Caco-2 (cell line): ENCODE results near the gene TSPAN17. TPM values are rescaled to one million over a fixed set of nuclear protein-coding genes. Genes with fewer than 3 reads are reported as not detected.

Source experiments
- BruUV-seq: library from RNA; stranded (reverse); fragments of 400-500 nt; replicated peaks from 2 replicates; lab custom pipeline; 2021; lab: Mats Ljungman, UMichigan
- CTCF ChIA-PET: fragments of 300-600 bp; sonication (Branson Sonifier 250); formaldehyde crosslinking; loops from one replicate; lab custom pipeline; 2022; ENCODE audit warnings: antibody characterized with exemption; lab: Charles Lee
- POLR2A ChIA-PET: fragments of 300-600 bp; sonication (Branson Sonifier 250); formaldehyde crosslinking; loops from one replicate; lab custom pipeline; 2022; ENCODE audit warnings: antibody characterized with exemption; lab: Charles Lee
- DNase-seq, 2 experiments: peaks; one replicate each; pipeline versions ENCODE4 v3.0.0 to v3.0.0-alpha.2; 2020 to 2022
- H3K27me3 ChIP-seq: replicated peaks from 2 replicates; pipeline ENCODE4 v1.6.0; 2011; ENCODE audit warnings: low read length; ENCODE audit not compliant: control insufficient read depth, insufficient read depth
- H3K36me3 ChIP-seq: 2 replicates; pipeline ENCODE4 v1.5.1; 2011; ENCODE audit warnings: low read length; ENCODE audit not compliant: control insufficient read depth, insufficient read depth
- H3K4me1 ChIP-seq: fragments of 250-450 bp; sonication (Bioruptor Pico); 2 replicates; pipeline ENCODE4 v1.5.1; 2020; ENCODE audit warnings: mild to moderate bottlenecking
- H3K4me3 ChIP-seq: 2 replicates; pipeline ENCODE4 v1.5.1; 2011; ENCODE audit warnings: low read depth, mild to moderate bottlenecking, control low read depth, low read length
- H3K9me3 ChIP-seq: fragments of 250-450 bp; sonication (Bioruptor Pico); 2 replicates; pipeline ENCODE4 v1.5.1; 2020; ENCODE audit warnings: mild to moderate bottlenecking, moderate library complexity
- H3K27ac Mint-ChIP-seq: one replicate; pipeline ENCODE4 v1.8.0; 2022; ENCODE audit warnings: mixed read lengths; ENCODE audit not compliant: unreplicated experiment
- H3K27me3 Mint-ChIP-seq: one replicate; pipeline ENCODE4 v1.8.0; 2022; ENCODE audit warnings: mixed read lengths; ENCODE audit not compliant: insufficient read depth, unreplicated experiment
- H3K36me3 Mint-ChIP-seq: one replicate; pipeline ENCODE4 v1.8.0; 2022; ENCODE audit warnings: mild to moderate bottlenecking, mixed read lengths; ENCODE audit not compliant: insufficient read depth, unreplicated experiment
- H3K4me1 Mint-ChIP-seq: one replicate; pipeline ENCODE4 v1.8.0; 2022; ENCODE audit warnings: low read depth, mixed read lengths; ENCODE audit not compliant: unreplicated experiment
- H3K4me3 Mint-ChIP-seq: one replicate; pipeline ENCODE4 v1.8.0; 2022; ENCODE audit warnings: mild to moderate bottlenecking, moderate library complexity, mixed read lengths; ENCODE audit not compliant: unreplicated experiment
- H3K9me3 Mint-ChIP-seq: one replicate; pipeline ENCODE4 v1.8.0; 2022; ENCODE audit warnings: mixed read lengths; ENCODE audit not compliant: unreplicated experiment
- intact Hi-C: fragments of 100-400 bp; cut with micrococcal nuclease; formaldehyde crosslinking; loops from one replicate; pipeline ENCODE4 v1.10.0; 2022; ENCODE audit not compliant: unreplicated experiment
- total RNA-seq: library from RNA; stranded (reverse); gene quantifications from 2 replicates; pipeline ENCODE4 v1.2.3, GENCODE V29; 2022
- TF ChIP-seq, protein P1 (sequence below), 2 experiments: fragments of 200-600 bp in 1 of 2; IDR thresholded peaks; 1 replicate in 1 of 2; 2 replicates in 1 of 2; pipeline versions ENCODE4 v1.5.1 to v1.8.0; 2011 to 2022; ENCODE audit warnings: antibody characterized with exemption in 1 of 2, control low read depth in 1 of 2, inconsistent platforms in 1 of 2, low read depth in 1 of 2, low read length in 1 of 2, mild to moderate bottlenecking in 1 of 2, moderate library complexity in 1 of 2; ENCODE audit not compliant: insufficient read depth in 1 of 2, severe bottlenecking in 1 of 2, unreplicated experiment in 1 of 2

The TSPAN17 gene
- total RNA-seq, 1 experiment from 2014 or later = 20.5 TPM

DNA sequence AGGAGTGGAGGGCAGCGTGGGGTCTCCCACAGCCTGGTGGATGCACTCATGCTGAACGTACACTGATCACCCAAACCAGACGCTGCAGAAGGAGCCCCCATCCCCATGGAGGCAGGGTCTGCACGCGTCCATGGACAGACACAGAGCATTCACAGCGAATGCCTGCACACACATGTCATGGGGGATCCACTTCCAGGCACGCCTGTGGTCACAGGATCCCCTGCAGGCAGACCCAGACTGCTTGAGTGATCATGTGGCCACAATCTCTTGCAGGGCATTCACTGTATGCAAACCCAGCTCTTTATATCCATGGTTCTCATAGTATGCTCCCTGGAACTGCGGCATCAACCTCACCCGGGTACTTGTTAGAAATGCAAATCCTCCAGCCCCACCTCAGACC, 22.3 kb upstream of the TSPAN17 start:
- TF ChIP-seq, protein P1, sequence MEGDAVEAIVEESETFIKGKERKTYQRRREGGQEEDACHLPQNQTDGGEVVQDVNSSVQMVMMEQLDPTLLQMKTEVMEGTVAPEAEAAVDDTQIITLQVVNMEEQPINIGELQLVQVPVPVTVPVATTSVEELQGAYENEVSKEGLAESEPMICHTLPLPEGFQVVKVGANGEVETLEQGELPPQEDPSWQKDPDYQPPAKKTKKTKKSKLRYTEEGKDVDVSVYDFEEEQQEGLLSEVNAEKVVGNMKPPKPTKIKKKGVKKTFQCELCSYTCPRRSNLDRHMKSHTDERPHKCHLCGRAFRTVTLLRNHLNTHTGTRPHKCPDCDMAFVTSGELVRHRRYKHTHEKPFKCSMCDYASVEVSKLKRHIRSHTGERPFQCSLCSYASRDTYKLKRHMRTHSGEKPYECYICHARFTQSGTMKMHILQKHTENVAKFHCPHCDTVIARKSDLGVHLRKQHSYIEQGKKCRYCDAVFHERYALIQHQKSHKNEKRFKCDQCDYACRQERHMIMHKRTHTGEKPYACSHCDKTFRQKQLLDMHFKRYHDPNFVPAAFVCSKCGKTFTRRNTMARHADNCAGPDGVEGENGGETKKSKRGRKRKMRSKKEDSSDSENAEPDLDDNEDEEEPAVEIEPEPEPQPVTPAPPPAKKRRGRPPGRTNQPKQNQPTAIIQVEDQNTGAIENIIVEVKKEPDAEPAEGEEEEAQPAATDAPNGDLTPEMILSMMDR (IDR thresholded peaks at IDR 0.05; ENCODE audit: insufficient read depth in 1 of 2, low read depth in 1 of 2, low read length in 1 of 2, severe bottlenecking in 1 of 2, unreplicated experiment in 1 of 2) = no peak
- intact Hi-C loops = no loop called here
- no peak for DNase-seq
- no peaks in the 10 kb centered on the region for H3K9me3 Mint-ChIP-seq
- BruUV-seq = no TSS peak
- H3K9me3 ChIP-seq = no peaks in the 10 kb centered on the region
- H3K27ac Mint-ChIP-seq = no peak overlapping the region
- no peak overlapping the region for H3K4me3 ChIP-seq
- ChIA-PET POLR2A (no interaction called here), CTCF (no interaction called here)
- H3K36me3 ChIP-seq = no peaks in the 10 kb centered on the region
- peaks cover 9% of the 10 kb centered on the region for H3K27me3 ChIP-seq
- H3K4me1 Mint-ChIP-seq = no peaks in the 10 kb centered on the region
- H3K36me3 Mint-ChIP-seq = no peaks in the 10 kb centered on the region
- H3K27me3 Mint-ChIP-seq = peaks cover 32% of the 10 kb centered on the region
- peaks cover 7% of the 10 kb centered on the region for H3K4me1 ChIP-seq
- H3K4me3 Mint-ChIP-seq = no peak overlapping the region

DNA sequence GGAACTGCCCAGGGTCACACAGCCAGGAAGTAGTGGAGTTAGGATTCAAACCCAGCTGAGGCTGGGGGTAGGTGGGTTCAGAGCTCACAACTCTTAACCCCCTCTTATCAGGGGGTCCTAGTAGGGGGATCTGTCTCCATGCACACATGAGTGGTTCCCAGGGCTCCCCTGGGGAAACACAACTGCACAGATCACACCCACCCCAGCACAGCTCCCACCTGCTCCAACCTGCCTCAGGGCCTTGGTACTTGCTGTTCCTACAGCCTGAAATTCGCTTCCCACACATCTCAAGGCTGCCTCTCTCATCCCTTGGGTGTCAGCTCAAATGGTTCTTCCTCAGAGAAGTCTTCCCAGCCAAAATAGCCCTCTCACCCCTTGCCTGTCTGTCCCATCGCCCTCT, 21.8 kb upstream of the TSPAN17 start:
- Histone ChIP-seq H3K4me3 (no peak overlapping the region), H3K4me1 (peaks cover 7% of the 10 kb centered on the region), H3K27me3 (peaks cover 9% of the 10 kb centered on the region), H3K9me3 (no peaks in the 10 kb centered on the region), H3K36me3 (no peaks in the 10 kb centered on the region)
- H3K27me3 Mint-ChIP-seq = peaks cover 28% of the 10 kb centered on the region
- TF ChIP-seq, protein P1 (IDR thresholded peaks at IDR 0.05; ENCODE audit: insufficient read depth in 1 of 2, low read depth in 1 of 2, low read length in 1 of 2, severe bottlenecking in 1 of 2, unreplicated experiment in 1 of 2) = no peak
- H3K9me3 Mint-ChIP-seq = no peaks in the 10 kb centered on the region
- no peak for DNase-seq
- no peaks in the 10 kb centered on the region for H3K4me1 Mint-ChIP-seq
- POLR2A ChIA-PET = no interaction called here
- intact Hi-C loops = no loop called here
- no TSS peak for BruUV-seq
- CTCF ChIA-PET = no interaction called here
- no peak overlapping the region for H3K27ac Mint-ChIP-seq
- no peak overlapping the region for H3K4me3 Mint-ChIP-seq
- no peaks in the 10 kb centered on the region for H3K36me3 Mint-ChIP-seq

DNA sequence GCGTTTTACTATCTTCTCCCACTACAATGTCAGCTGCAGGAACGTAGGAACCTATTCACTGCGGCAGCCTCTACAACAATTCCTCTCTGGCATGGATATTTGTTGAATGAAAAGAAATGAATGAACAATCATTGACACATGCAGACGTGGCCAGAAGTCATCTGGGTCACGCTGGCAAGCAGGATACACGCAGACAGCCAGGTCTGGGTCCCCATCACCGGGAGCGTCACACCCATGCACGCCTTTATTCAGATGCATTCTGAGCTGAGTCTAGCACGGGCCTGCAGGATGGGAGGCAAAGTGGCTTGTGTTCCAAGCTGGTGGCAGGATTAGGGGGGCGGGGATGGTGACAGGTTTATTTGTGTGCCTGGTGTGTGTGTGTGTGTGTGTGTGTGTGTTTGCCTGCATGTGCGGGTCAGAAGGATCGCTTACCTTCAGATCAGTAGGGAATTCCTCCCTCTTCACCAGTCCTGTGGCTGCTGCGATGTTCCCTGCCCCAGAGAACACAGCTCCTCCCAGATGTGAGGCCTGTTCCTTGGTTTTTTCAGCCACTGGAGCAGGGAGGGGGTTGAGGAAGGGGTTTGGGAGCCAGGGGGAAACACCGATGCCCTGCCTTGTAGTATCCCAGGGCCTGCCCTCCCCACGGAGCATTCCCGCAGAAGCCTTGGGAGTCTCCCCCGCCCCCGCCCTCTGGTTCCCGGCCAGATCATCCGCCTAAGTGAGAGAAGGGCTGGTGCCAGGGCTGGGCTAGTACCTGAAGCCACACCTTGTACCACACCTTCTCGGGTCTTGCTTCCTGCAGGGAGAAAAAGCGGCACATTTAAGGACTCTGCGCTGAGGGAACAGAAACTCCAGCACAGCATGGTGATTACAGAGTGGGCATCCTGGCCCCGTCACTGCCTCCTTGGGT, 21.1 kb upstream of the TSPAN17 start:
- POLR2A ChIA-PET = no interaction called here
- BruUV-seq = no TSS peak
- Mint-ChIP-seq H3K4me3 (no peak overlapping the region), H3K4me1 (no peaks in the 10 kb centered on the region), H3K27ac (no peak overlapping the region), H3K27me3 (peaks cover 33% of the 10 kb centered on the region), H3K9me3 (no peaks in the 10 kb centered on the region), H3K36me3 (no peaks in the 10 kb centered on the region)
- intact Hi-C loops = no loop called here
- DNase-seq = no peak
- TF ChIP-seq, protein P1 (IDR thresholded peaks at IDR 0.05; ENCODE audit: insufficient read depth in 1 of 2, low read depth in 1 of 2, low read length in 1 of 2, severe bottlenecking in 1 of 2, unreplicated experiment in 1 of 2) = no peak
- Histone ChIP-seq H3K9me3 (no peaks in the 10 kb centered on the region), H3K27me3 (peaks cover 6% of the 10 kb centered on the region), H3K4me3 (no peak overlapping the region), H3K4me1 (peaks cover 7% of the 10 kb centered on the region), H3K36me3 (no peaks in the 10 kb centered on the region)
- CTCF ChIA-PET = no interaction called here
